AG20443 (cell line): Measurements from ENCODE around the gene NHERF2.

Source experiments
- DNase-seq: peaks from one replicate; pipeline ENCODE4 v3.0.0; 2012; ENCODE audit warnings: low spot score, mixed read lengths

NHERF2 gene

GRCh38 chr16:2061023-2061422, 34.3 kb downstream of the NHERF2 start:
- DNase-seq: no peak

GRCh38 chr16:2061526-2061925, 34.8 kb downstream of the NHERF2 start:
- DNase-seq: no peak

DNA sequence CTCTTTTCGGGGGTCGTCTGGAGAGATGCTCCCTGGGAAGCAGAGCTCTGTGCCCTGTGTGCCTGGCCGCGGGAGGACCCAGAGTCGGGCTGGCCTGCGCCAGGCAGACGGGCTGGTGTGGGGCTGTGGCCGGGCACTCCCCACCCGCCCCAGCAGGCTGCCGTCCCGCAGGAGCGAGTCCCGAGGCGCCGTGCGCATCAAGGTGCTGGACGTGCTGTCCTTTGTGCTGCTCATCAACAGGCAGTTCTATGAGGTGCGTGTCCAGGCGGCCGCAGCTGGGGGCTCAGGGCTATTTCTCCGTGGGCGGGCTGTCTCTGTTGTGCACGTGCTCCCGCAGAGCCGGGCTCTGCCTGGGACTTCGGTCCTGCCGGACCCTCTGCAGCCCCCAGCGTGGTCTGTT, 36.1 kb downstream of the NHERF2 start:
- DNase-seq: no peak

DNA sequence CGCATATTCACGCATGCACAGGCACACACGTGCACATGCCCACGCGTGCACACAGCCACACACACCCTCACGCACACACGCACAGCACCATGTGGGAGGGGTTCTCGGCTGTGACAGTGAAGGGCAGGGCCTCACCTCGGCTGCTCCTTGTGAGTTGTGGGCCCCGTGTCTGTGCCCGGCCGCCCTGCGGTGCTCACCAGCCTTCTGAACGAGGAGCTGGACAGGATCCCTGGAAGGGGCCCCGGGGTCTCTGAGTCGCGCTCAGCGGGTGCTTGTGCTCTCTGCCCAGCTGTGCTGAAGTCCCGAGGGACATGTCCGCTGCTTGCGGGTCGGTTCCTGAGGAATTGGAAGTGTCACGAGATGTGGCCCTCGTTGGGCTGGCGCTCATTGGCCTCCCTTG, 37.2 kb downstream of the NHERF2 start:
- no peak for DNase-seq

GRCh38 chr16:2064368-2064945, 37.8 kb downstream of the NHERF2 start:
- DNase-seq: no peak

DNA sequence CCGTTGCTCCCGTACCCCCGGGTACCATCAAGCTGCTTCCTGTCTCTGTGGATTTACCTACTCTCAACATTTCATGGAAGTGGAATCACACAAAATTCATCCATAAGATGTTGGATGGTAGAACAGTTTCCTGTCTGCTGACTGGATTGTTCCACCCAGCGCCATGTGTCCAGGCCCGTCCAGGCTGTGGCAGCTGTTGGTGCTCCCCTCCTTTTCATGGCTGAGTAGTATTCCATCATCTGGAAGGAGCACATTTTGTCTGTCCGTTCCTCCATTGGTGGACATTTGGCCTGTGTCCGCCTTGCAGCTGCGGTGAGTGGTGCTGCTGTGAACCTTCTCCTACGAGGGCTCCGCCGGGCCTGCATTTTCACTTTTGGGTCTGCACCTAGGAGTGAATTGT, 39.4 kb downstream of the NHERF2 start:
- DNase-seq: no peak

DNA sequence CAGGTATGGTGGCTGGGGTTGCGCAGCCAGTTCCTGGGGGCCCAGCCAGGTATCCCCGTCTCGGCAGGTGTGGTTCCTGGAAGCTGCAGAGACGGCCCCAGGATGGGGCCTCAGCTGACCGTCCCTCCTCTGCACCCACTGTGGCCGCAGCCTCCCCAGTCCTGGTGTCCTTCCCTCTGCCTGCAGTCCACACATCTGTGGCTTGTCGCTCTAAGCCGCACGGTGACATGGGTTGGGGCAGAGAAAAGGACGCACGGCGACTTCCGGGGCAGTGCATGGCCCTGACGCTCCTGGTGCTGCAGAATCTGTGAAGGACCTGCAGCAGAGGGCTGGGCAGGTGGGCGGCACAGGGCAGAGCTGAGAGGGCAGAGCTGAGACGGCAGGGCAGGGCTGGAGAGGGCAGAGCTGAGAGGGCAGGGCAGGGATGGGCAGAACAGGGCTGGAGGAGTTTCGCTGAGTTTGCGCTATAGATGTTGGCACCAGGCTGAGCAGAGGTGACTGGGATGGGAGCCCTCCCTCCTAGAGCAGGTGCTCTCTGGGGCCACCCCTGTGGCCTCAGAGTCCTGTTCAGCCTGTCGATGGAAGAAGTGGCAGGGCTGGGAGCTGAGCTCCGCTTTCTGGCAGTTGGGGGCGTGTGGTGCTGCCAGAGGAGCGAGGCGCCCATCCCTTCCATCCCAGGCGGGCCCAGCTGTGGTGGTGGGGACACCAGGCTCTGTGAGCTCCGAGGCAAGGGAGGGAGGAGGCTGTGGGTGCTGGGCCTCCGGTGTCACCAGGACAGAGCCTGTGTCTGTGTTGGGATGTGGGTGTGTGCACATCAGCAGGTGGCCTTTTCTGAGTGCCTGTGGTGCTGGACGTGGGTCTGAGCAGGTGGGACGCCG, 44.1 kb downstream of the NHERF2 start:
- DNase-seq: no peak

GRCh38 chr16:2071454-2072202, 44.9 kb downstream of the NHERF2 start:
- no peak for DNase-seq

- DNase-seq: no peak
These were observed 46.2 kb downstream of the NHERF2 start for GRCh38 chr16:2072926-2073325.

GRCh38 chr16:2074071-2074470, 47.4 kb downstream of the NHERF2 start:
- no peak for DNase-seq

GRCh38 chr16:2075631-2076030, 48.9 kb downstream of the NHERF2 start:
- no peak for DNase-seq

GRCh38 chr16:2076072-2076865, 49.6 kb downstream of the NHERF2 start:
- DNase-seq: no peak

GRCh38 chr16:2077016-2077415, 50.3 kb downstream of the NHERF2 start:
- DNase-seq: no peak

GRCh38 chr16:2077696-2078095, 51.0 kb downstream of the NHERF2 start:
- DNase-seq: no peak

DNA sequence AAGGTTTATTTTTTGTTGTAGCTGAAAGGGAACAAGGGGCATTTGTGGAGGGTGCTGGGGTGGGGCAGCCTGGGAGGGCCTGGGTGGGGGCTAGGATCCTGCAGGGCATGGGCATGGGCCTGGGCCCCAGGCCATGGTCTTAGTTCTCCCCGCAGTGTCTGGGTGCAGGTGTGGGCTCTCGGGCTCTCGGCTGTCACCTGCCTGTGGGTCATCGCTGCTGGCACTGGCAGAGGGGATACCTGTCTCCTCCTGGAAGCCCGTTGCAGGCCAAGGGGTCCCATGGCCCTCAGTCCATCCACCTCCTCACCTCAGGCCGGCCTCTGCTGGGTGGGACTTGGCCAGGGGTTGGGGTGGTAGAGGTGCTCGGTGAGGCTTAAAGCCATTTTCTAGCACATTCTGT, 51.4 kb downstream of the NHERF2 start:
- DNase-seq: no peak

GRCh38 chr16:2078691-2079090, 52.0 kb downstream of the NHERF2 start:
- no peak for DNase-seq

DNA sequence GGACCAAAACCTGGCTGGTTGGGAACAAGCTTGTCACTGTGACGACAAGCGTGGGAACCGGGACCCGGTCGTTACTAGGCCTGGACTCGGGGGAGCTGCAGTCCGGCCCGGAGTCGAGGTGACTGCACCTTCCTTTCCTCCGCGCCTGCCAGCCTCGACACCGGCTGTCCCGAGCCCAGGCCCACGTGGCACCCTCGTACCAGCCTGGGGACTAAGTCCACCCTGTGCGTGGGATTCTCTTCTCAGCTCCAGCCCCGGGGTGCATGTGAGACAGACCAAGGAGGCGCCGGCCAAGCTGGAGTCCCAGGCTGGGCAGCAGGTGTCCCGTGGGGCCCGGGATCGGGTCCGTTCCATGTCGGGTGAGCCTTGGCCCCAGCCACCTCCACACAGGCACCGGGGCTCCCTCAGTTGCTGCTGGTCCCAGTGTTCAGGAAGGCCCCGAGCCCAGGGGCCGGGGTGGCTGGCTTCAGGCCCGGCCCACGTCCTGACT, 52.7 kb downstream of the NHERF2 start:
- no peak for DNase-seq

GRCh38 chr16:2079991-2080390, 53.3 kb downstream of the NHERF2 start:
- DNase-seq: no peak

- DNase-seq: no peak
These were observed 54.7 kb downstream of the NHERF2 start for GRCh38 chr16:2081201-2082084.

DNA sequence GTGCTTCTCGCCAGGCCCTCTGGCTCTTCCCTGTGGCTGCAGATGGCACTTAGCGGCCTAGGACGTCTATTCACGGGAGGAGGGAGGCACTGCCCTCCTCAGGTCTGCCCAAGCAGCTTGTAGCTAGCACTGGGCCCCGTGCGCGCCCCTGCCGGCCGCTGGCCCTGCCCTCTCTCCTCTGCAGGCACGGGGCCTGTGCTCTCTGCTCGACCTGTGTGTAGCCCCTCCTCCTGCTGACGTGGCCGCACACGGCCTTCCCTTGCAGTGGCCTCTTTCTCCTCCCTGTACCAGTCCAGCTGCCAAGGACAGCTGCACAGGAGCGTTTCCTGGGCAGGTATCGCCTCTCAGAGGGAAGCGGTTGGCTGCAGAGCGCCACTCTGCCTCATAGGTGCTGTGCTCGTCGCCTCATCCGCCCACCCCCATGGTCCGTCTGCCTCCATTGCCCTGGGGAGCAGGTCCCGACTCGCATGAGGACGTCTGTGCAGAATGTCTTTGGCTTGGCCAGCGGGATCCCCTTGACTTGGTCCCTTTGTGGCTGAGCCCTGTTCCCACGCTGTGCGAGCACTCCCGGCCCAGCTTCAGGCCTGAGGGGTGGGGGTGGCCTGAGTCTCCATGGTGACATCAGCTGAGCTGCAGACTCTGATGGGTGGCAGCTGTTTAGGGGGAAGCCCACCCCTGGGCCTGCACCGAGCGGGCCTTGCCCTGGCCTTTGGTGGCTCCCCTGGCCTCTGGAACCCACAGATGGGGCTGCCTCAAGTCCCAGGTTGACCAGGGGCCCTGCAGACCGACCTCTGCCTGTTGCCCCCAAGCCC, 55.7 kb downstream of the NHERF2 start:
- no peak for DNase-seq
